ENCODE measurements around the gene HOMEZ. TPM values are rescaled to one million over a fixed set of nuclear protein-coding genes. Genes with fewer than 3 reads are reported as not detected.

HOMEZ gene
- total and polyA plus RNA-seq, 2 of the 8 experiments (the other 6 are each of a cell fraction or from before 2014, with no cell fraction given) = 9.1 to 15.9 TPM

GRCh38 chr14:23259426-23259825, 26.5 kb downstream of the HOMEZ start (continued):
- TF ChIP-seq, protein P1, sequence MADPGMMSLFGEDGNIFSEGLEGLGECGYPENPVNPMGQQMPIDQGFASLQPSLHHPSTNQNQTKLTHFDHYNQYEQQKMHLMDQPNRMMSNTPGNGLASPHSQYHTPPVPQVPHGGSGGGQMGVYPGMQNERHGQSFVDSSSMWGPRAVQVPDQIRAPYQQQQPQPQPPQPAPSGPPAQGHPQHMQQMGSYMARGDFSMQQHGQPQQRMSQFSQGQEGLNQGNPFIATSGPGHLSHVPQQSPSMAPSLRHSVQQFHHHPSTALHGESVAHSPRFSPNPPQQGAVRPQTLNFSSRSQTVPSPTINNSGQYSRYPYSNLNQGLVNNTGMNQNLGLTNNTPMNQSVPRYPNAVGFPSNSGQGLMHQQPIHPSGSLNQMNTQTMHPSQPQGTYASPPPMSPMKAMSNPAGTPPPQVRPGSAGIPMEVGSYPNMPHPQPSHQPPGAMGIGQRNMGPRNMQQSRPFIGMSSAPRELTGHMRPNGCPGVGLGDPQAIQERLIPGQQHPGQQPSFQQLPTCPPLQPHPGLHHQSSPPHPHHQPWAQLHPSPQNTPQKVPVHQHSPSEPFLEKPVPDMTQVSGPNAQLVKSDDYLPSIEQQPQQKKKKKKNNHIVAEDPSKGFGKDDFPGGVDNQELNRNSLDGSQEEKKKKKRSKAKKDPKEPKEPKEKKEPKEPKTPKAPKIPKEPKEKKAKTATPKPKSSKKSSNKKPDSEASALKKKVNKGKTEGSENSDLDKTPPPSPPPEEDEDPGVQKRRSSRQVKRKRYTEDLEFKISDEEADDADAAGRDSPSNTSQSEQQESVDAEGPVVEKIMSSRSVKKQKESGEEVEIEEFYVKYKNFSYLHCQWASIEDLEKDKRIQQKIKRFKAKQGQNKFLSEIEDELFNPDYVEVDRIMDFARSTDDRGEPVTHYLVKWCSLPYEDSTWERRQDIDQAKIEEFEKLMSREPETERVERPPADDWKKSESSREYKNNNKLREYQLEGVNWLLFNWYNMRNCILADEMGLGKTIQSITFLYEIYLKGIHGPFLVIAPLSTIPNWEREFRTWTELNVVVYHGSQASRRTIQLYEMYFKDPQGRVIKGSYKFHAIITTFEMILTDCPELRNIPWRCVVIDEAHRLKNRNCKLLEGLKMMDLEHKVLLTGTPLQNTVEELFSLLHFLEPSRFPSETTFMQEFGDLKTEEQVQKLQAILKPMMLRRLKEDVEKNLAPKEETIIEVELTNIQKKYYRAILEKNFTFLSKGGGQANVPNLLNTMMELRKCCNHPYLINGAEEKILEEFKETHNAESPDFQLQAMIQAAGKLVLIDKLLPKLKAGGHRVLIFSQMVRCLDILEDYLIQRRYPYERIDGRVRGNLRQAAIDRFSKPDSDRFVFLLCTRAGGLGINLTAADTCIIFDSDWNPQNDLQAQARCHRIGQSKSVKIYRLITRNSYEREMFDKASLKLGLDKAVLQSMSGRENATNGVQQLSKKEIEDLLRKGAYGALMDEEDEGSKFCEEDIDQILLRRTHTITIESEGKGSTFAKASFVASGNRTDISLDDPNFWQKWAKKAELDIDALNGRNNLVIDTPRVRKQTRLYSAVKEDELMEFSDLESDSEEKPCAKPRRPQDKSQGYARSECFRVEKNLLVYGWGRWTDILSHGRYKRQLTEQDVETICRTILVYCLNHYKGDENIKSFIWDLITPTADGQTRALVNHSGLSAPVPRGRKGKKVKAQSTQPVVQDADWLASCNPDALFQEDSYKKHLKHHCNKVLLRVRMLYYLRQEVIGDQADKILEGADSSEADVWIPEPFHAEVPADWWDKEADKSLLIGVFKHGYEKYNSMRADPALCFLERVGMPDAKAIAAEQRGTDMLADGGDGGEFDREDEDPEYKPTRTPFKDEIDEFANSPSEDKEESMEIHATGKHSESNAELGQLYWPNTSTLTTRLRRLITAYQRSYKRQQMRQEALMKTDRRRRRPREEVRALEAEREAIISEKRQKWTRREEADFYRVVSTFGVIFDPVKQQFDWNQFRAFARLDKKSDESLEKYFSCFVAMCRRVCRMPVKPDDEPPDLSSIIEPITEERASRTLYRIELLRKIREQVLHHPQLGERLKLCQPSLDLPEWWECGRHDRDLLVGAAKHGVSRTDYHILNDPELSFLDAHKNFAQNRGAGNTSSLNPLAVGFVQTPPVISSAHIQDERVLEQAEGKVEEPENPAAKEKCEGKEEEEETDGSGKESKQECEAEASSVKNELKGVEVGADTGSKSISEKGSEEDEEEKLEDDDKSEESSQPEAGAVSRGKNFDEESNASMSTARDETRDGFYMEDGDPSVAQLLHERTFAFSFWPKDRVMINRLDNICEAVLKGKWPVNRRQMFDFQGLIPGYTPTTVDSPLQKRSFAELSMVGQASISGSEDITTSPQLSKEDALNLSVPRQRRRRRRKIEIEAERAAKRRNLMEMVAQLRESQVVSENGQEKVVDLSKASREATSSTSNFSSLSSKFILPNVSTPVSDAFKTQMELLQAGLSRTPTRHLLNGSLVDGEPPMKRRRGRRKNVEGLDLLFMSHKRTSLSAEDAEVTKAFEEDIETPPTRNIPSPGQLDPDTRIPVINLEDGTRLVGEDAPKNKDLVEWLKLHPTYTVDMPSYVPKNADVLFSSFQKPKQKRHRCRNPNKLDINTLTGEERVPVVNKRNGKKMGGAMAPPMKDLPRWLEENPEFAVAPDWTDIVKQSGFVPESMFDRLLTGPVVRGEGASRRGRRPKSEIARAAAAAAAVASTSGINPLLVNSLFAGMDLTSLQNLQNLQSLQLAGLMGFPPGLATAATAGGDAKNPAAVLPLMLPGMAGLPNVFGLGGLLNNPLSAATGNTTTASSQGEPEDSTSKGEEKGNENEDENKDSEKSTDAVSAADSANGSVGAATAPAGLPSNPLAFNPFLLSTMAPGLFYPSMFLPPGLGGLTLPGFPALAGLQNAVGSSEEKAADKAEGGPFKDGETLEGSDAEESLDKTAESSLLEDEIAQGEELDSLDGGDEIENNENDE (IDR thresholded peaks at IDR 0.05; ENCODE audit: insufficient replicate concordance, low read length) = no peak
- TF ChIP-seq ATF3 (IDR thresholded peaks at IDR 0.05; ENCODE audit: insufficient read depth, low read depth, low read length) (no peak), PHF8 (conservative IDR thresholded peaks at IDR 0.05; ENCODE audit: low read depth, low read length) (no peak), ATF2 (IDR thresholded peaks at IDR 0.05; ENCODE audit: low read length) (no peak), TEAD4 (IDR thresholded peaks at IDR 0.05; ENCODE audit: low read depth, low read length) (no peak), CTBP2 (IDR thresholded peaks at IDR 0.05; ENCODE audit: borderline replicate concordance, insufficient read depth, insufficient read length, low read length) (no peak), SP4 (IDR thresholded peaks at IDR 0.05; ENCODE audit: low read length) (no peak)

Measured in H1 (cell line).